A549 (cell line): ENCODE results near the gene NUDT21. TPM values are rescaled to one million over a fixed set of nuclear protein-coding genes. Genes with fewer than 3 reads are reported as not detected.

Experiments
- ATAC-seq, 2 experiments: fragments of 200-7000 bp in 1 of 2; fragments of >200 bp in 1 of 2; cut with Nextera tagmentation in 1 of 2; cut with Tn5 transposase in 1 of 2; 3 replicates each; pipeline versions ENCODE4 v1.8.0 to v1.9.1; 2018 to 2020; ENCODE audit warnings: mild to moderate bottlenecking in 1 of 2, moderate library complexity in 1 of 2
- CTCF ChIA-PET: fragments of 300-600 bp; sonication (Branson Sonifier 250); formaldehyde crosslinking; extraction: SDS; loops from one replicate; lab custom pipeline; 2021; ENCODE audit warnings: antibody characterized with exemption, inconsistent platforms; lab: Yijun Ruan, JAX
- POLR2A ChIA-PET: fragments of 350-600 bp; formaldehyde crosslinking; extraction: SDS; loops from one replicate; lab custom pipeline; 2021; ENCODE audit warnings: antibody characterized with exemption, inconsistent platforms; lab: Yijun Ruan, JAX
- DNase-seq, 2 experiments: peaks; one replicate each; pipeline versions ENCODE4 v3.0.0 to v3.0.0-alpha.2; 2011 to 2016; ENCODE audit warnings: low read depth in 1 of 2, low spot score in 1 of 2
- FAIRE-seq: peaks from 2 replicates; lab custom pipeline; 2011; peaks lifted over from hg19 to GRCh38; lab: Jason Lieb, UNC
- H3K27ac ChIP-seq, 2 experiments: fragments of >200 bp; sonication (Bioruptor Twin); formaldehyde crosslinking; 3 replicates each; pipeline ENCODE4 v1.5.1; 2016 to 2017
- H3K4me1 ChIP-seq: fragments of >200 bp; sonication (Bioruptor Twin); formaldehyde crosslinking; 3 replicates; pipeline ENCODE4 v1.6.1; 2016
- H3K4me2 ChIP-seq: fragments of >200 bp; sonication (Bioruptor Twin); formaldehyde crosslinking; 3 replicates; pipeline ENCODE4 v1.6.1; 2016
- H3K4me3 ChIP-seq: fragments of >200 bp; sonication (Bioruptor Twin); formaldehyde crosslinking; 3 replicates; pipeline ENCODE4 v1.5.1; 2016
- H3K9me3 ChIP-seq: fragments of >200 bp; sonication (Bioruptor Twin); formaldehyde crosslinking; 3 replicates; pipeline ENCODE4 v1.6.1; 2016
- BHLHE40 ChIP-seq: IDR thresholded peaks from 2 replicates; pipeline ENCODE4 v1.6.1; 2012; ENCODE audit warnings: low read depth, low read length, inconsistent platforms
- CBX8 ChIP-seq: fragments of 200-600 bp; sonication (generic); IDR thresholded peaks from 2 replicates; pipeline ENCODE4 v1.6.1; 2016
- CEBPB ChIP-seq, 2 experiments: fragments of >200 bp in 1 of 2; sonication (Bioruptor Twin) in 1 of 2; formaldehyde crosslinking in 1 of 2; IDR thresholded peaks; 2 replicates each; pipeline ENCODE4 v1.6.1; 2012 to 2016
- CHD2 ChIP-seq: fragments of 150-350 bp; IDR thresholded peaks from 2 replicates; pipeline ENCODE4 v1.6.1; 2014; ENCODE audit warnings: low read length; ENCODE audit not compliant: partially characterized antibody
- CHD4 ChIP-seq: fragments of 200-600 bp; sonication (generic); IDR thresholded peaks from 2 replicates; pipeline ENCODE4 v1.6.1; 2016; ENCODE audit warnings: antibody characterized with exemption, mild to moderate bottlenecking, borderline replicate concordance
- EHF ChIP-seq: fragments of 250-450 bp; sonication (Bioruptor Pico); IDR thresholded peaks from 2 replicates; pipeline ENCODE4 v1.5.0; 2020; ENCODE audit warnings: mild to moderate bottlenecking
- EP300 ChIP-seq, 2 experiments: fragments of >200 bp; sonication (Bioruptor Twin); formaldehyde crosslinking; IDR thresholded peaks; 2 replicates in 1 of 2; 3 replicates in 1 of 2; pipeline ENCODE4 v1.6.1; 2016 to 2017
- FOSB ChIP-seq: fragments of 250-450 bp; sonication (Bioruptor Pico); IDR thresholded peaks from 2 replicates; pipeline ENCODE4 v1.5.0; 2020; ENCODE audit warnings: mild to moderate bottlenecking, moderate library complexity
- FOSL2 ChIP-seq, 2 experiments: fragments of 450-650 bp in 1 of 2; fragments of >200 bp in 1 of 2; sonication (Bioruptor Twin) in 1 of 2; formaldehyde crosslinking; IDR thresholded peaks; 2 replicates each; pipeline versions ENCODE4 v1.5.0 to v1.6.1; 2016 to 2020; ENCODE audit warnings: mild to moderate bottlenecking in 1 of 2, moderate library complexity in 1 of 2
- JUNB ChIP-seq: fragments of >200 bp; sonication (Bioruptor Twin); formaldehyde crosslinking; IDR thresholded peaks from 2 replicates; pipeline ENCODE4 v1.6.1; 2016
- MAFK ChIP-seq: fragments of 450-650 bp; IDR thresholded peaks from 2 replicates; pipeline ENCODE4 v1.6.1; 2014; ENCODE audit not compliant: partially characterized antibody
- NPAS2 ChIP-seq: fragments of 250-450 bp; sonication (Bioruptor Pico); IDR thresholded peaks from 2 replicates; pipeline ENCODE4 v1.8.0; 2022; ENCODE audit warnings: mild to moderate bottlenecking, moderate library complexity, borderline replicate concordance
- PHF8 ChIP-seq: fragments of 200-600 bp; sonication (generic); IDR thresholded peaks from 2 replicates; pipeline ENCODE4 v1.6.1; 2016; ENCODE audit warnings: low read depth, mild to moderate bottlenecking, antibody characterized with exemption, moderate library complexity, borderline replicate concordance
- POLR2A ChIP-seq: IDR thresholded peaks from 2 replicates; pipeline ENCODE4 v1.6.1; 2012; ENCODE audit warnings: mild to moderate bottlenecking, low read length
- RCOR1 ChIP-seq: fragments of 150-350 bp; IDR thresholded peaks from 2 replicates; pipeline ENCODE4 v1.6.1; 2014; ENCODE audit warnings: antibody characterized with exemption, low read length, low read depth
- RFX5 ChIP-seq: fragments of 450-650 bp; IDR thresholded peaks from 2 replicates; pipeline ENCODE4 v1.7.1; 2014; ENCODE audit warnings: antibody characterized with exemption, mild to moderate bottlenecking, moderate library complexity
- SREBF2 ChIP-seq: fragments of 450-650 bp; IDR thresholded peaks from 2 replicates; pipeline ENCODE4 v1.6.1; 2014; ENCODE audit warnings: mild to moderate bottlenecking, moderate library complexity
- TP53 ChIP-seq: fragments of 250-450 bp; sonication (Bioruptor Pico); IDR thresholded peaks from 2 replicates; pipeline ENCODE4 v1.5.0; 2021; ENCODE audit warnings: mild to moderate bottlenecking, moderate library complexity
- ZC3H11A ChIP-seq: fragments of 450-650 bp; IDR thresholded peaks from 2 replicates; pipeline ENCODE4 v1.6.1; 2014; ENCODE audit warnings: antibody characterized with exemption, mild to moderate bottlenecking
- ZNF302 ChIP-seq: fragments of 250-450 bp; sonication (Bioruptor Pico); IDR thresholded peaks from 2 replicates; pipeline ENCODE4 v1.9.0; 2021; ENCODE audit warnings: inconsistent platforms, mild to moderate bottlenecking, moderate library complexity
- WGBS: methylation state at CpG from one replicate; pipeline ENCODE4 v1.1.6; 2017; ENCODE audit errors: missing lambda C conversion rate; 5-methylcytosine and 5-hydroxymethylcytosine counted together
- polyA plus RNA-seq, 4 experiments: library from polyadenylated mRNA; depleted of rRNA in 3 of 4; stranded (reverse); fragments of >200 nt; fragmentation: RNase III in 1 of 4; extraction: RNeasy Plus Mini Kit Qiagen cat#74134 plus additional on column Dnase treatment in 1 of 4; gene quantifications; 2 replicates in 3 of 4; 3 replicates in 1 of 4; pipeline ENCODE4 v1.2.3, GENCODE V29; 2011 to 2017
- TF ChIP-seq, protein P1 (sequence below): IDR thresholded peaks from 2 replicates; pipeline ENCODE4 v1.6.1; 2012
- TF ChIP-seq, protein P2 (sequence below): fragments of 450-650 bp; IDR thresholded peaks from 2 replicates; pipeline ENCODE4 v1.6.1; 2014; ENCODE audit warnings: antibody characterized with exemption
- TF ChIP-seq, protein P3 (sequence below): fragments of 200-600 bp; sonication (generic); IDR thresholded peaks from 2 replicates; pipeline ENCODE4 v1.6.1; 2016; ENCODE audit warnings: antibody characterized with exemption, mild to moderate bottlenecking, moderate library complexity
- TF ChIP-seq, protein P4 (sequence below): fragments of 250-450 bp; sonication (Bioruptor Pico); IDR thresholded peaks from 2 replicates; pipeline ENCODE4 v1.5.0; 2021; ENCODE audit warnings: mild to moderate bottlenecking, moderate library complexity, borderline replicate concordance

The NUDT21 gene
- polyA plus RNA-seq, 2 of the 4 experiments (the other 2 are of a cell fraction): 58.7 to 153 TPM

DNA sequence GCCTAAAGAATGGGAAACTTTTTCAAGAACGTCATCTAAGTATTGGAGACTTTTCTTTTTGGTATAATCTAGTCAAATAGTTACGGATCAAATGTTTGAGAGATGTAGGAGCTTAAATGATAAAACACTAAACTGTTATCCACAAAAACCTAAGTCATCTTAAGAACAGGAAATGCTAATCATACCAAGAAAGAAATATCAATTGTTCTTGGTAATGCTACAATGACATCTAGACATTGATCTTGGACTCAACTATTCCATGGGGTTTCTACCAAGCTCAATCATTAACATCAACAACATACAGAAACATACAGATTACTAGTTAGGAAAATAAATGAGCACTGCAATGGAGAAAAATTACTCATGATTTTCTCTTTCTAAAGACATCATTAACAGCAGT is 3.8 kb downstream of the NUDT21 start:
- no peaks in the 10 kb centered on the region for H3K9me3 ChIP-seq
- WGBS: 72% methylated on average over 2 of the region's 2 CpGs
- no peak overlapping the region for H3K4me3 ChIP-seq
- FAIRE-seq (no peak), ATAC-seq (no peak), DNase-seq (no peak)
- H3K4me2 ChIP-seq: no peak overlapping the region
- ChIA-PET POLR2A (no interaction called here), CTCF (interaction anchor here (0.6 to 1.1 kb wide), 3 partner anchors 8 to 47 kb away, joined by 3 read pairs; no protein-coding TSS in a partner anchor)
- TF ChIP-seq EP300 (IDR thresholded peaks at IDR 0.05): no peak
- no peak for TF ChIP-seq SREBF2
- TF ChIP-seq JUNB: no peak
- no peak for TF ChIP-seq RCOR1
- TF ChIP-seq CHD2: no peak
- TF ChIP-seq, protein P1, sequence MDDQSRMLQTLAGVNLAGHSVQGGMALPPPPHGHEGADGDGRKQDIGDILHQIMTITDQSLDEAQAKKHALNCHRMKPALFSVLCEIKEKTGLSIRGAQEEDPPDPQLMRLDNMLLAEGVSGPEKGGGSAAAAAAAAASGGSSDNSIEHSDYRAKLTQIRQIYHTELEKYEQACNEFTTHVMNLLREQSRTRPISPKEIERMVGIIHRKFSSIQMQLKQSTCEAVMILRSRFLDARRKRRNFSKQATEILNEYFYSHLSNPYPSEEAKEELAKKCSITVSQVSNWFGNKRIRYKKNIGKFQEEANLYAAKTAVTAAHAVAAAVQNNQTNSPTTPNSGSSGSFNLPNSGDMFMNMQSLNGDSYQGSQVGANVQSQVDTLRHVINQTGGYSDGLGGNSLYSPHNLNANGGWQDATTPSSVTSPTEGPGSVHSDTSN: no peak
- no peak for TF ChIP-seq FOSL2 (IDR thresholded peaks at IDR 0.05)
- TF ChIP-seq FOSL2 (CRISPR knock-in tag; IDR thresholded peaks at IDR 0.05): no peak
- no peak for TF ChIP-seq CHD4
- no peak for TF ChIP-seq BHLHE40
- TF ChIP-seq, protein P2, sequence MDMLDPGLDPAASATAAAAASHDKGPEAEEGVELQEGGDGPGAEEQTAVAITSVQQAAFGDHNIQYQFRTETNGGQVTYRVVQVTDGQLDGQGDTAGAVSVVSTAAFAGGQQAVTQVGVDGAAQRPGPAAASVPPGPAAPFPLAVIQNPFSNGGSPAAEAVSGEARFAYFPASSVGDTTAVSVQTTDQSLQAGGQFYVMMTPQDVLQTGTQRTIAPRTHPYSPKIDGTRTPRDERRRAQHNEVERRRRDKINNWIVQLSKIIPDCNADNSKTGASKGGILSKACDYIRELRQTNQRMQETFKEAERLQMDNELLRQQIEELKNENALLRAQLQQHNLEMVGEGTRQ: no peak
- TF ChIP-seq, protein P3, sequence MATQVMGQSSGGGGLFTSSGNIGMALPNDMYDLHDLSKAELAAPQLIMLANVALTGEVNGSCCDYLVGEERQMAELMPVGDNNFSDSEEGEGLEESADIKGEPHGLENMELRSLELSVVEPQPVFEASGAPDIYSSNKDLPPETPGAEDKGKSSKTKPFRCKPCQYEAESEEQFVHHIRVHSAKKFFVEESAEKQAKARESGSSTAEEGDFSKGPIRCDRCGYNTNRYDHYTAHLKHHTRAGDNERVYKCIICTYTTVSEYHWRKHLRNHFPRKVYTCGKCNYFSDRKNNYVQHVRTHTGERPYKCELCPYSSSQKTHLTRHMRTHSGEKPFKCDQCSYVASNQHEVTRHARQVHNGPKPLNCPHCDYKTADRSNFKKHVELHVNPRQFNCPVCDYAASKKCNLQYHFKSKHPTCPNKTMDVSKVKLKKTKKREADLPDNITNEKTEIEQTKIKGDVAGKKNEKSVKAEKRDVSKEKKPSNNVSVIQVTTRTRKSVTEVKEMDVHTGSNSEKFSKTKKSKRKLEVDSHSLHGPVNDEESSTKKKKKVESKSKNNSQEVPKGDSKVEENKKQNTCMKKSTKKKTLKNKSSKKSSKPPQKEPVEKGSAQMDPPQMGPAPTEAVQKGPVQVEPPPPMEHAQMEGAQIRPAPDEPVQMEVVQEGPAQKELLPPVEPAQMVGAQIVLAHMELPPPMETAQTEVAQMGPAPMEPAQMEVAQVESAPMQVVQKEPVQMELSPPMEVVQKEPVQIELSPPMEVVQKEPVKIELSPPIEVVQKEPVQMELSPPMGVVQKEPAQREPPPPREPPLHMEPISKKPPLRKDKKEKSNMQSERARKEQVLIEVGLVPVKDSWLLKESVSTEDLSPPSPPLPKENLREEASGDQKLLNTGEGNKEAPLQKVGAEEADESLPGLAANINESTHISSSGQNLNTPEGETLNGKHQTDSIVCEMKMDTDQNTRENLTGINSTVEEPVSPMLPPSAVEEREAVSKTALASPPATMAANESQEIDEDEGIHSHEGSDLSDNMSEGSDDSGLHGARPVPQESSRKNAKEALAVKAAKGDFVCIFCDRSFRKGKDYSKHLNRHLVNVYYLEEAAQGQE: no peak
- TF ChIP-seq ZC3H11A: no peak
- no peak overlapping the region for H3K27ac ChIP-seq
- peaks cover 25% of the 10 kb centered on the region for H3K4me1 ChIP-seq

DNA sequence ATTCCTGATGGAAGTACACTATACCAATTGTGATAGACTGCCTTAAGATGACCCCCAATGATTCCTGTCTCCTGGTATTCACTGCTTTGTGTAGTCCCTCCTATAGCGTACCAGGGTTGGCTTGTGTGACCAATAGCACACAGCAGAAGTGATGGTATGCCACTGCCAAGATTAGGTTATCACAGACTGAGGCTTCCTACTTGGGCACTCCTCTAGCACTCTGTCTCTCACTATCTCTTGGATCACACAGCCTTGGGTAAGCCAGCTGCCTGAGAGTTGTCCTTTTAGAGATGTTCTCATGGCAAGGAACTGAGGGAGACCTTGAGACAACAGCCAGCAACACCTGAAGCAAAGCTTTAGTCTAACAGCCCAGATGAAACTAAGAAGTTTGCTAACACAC is 13.1 kb downstream of the NUDT21 start:
- Histone ChIP-seq H3K9me3 (no peaks in the 10 kb centered on the region), H3K4me3 (no peak overlapping the region), H3K4me2 (no peak overlapping the region), H3K27ac (no peak overlapping the region), H3K4me1 (no peaks in the 10 kb centered on the region)
- ChIA-PET POLR2A (no interaction called here), CTCF (interaction anchor here (0.6 to 1.4 kb wide), 4 partner anchors 14 to 163 kb away, joined by 3 to 5 read pairs (median 4); no protein-coding TSS in a partner anchor)
- no peak for FAIRE-seq
- TF ChIP-seq CBX8 (no peak), ZNF302 (CRISPR knock-in tag) (no peak), FOSL2 (IDR thresholded peaks at IDR 0.05) (no peak), FOSL2 (CRISPR knock-in tag; IDR thresholded peaks at IDR 0.05) (no peak), PHF8 (no peak), FOSB (CRISPR knock-in tag) (no peak), POLR2A (no peak), CHD2 (no peak), TP53 (CRISPR knock-in tag) (no peak), NPAS2 (CRISPR knock-in tag) (no peak), MAFK (no peak), CEBPB (IDR thresholded peaks at IDR 0.05) (no peak), EHF (CRISPR knock-in tag) (no peak), RFX5 (no peak)
- TF ChIP-seq, protein P4, sequence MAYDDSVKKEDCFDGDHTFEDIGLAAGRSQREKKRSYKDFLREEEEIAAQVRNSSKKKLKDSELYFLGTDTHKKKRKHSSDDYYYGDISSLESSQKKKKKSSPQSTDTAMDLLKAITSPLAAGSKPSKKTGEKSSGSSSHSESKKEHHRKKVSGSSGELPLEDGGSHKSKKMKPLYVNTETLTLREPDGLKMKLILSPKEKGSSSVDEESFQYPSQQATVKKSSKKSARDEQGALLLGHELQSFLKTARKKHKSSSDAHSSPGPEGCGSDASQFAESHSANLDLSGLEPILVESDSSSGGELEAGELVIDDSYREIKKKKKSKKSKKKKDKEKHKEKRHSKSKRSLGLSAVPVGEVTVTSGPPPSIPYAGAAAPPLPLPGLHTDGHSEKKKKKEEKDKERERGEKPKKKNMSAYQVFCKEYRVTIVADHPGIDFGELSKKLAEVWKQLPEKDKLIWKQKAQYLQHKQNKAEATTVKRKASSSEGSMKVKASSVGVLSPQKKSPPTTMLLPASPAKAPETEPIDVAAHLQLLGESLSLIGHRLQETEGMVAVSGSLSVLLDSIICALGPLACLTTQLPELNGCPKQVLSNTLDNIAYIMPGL: no peak
- TF ChIP-seq, protein P1: no peak
- no peak for ATAC-seq
- WGBS: 93% methylated on average over 1 of the region's 1 CpG
- no peak for DNase-seq
